CD4-positive, alpha-beta T cell (primary cell): ENCODE measurements around the gene ATP6V1D. TPM values are rescaled to one million over a fixed set of nuclear protein-coding genes. Genes with fewer than 3 reads are reported as not detected.

ENCODE experiments used
- ATAC-seq: fragments of 200-7000 bp; cut with Tn5 transposase; one replicate; pipeline ENCODE4 v1.10.0; 2022; ENCODE audit warnings: mild to moderate bottlenecking; ENCODE audit not compliant: poor library complexity
- CTCF ChIA-PET: fragments of 350-600 bp; sonication (Branson Sonifier 250); formaldehyde crosslinking; loops from one replicate; lab custom pipeline; 2021; ENCODE audit warnings: antibody characterized with exemption, inconsistent platforms; lab: Charles Lee
- POLR2A ChIA-PET: fragments of 350-600 bp; sonication (Branson Sonifier 250); formaldehyde crosslinking; loops from one replicate; lab custom pipeline; 2021; ENCODE audit warnings: antibody characterized with exemption, inconsistent platforms; lab: Charles Lee
- DNase-seq, 14 experiments: peaks; one replicate each; pipeline ENCODE4 v3.0.0-alpha.2; 2013 to 2020; ENCODE audit warnings: mixed read lengths in 2 of 14
- H3K27ac ChIP-seq, 2 donors: one replicate each; pipeline versions ENCODE4 v1.5.1 to v1.7.0; 2013; ENCODE audit warnings: low read length in 2 of 2, low read depth in 1 of 2, mild to moderate bottlenecking in 1 of 2
- H3K27me3 ChIP-seq, 2 experiments: 1 replicate in 1 of 2; 2 replicates in 1 of 2; pipeline versions ENCODE4 v1.6.1 to v1.7.0; 2013; ENCODE audit warnings: low read length in 2 of 2, control low read depth in 1 of 2, mild to moderate bottlenecking in 1 of 2, moderate library complexity in 1 of 2; ENCODE audit not compliant: insufficient read depth in 2 of 2, control insufficient read depth in 1 of 2
- H3K36me3 ChIP-seq: one replicate; pipeline ENCODE4 v1.6.1; 2013; ENCODE audit warnings: low read length, control low read depth; ENCODE audit not compliant: insufficient read depth
- H3K4me1 ChIP-seq: one replicate; pipeline ENCODE4 v1.6.1; 2013; ENCODE audit warnings: low read length, control low read depth; ENCODE audit not compliant: insufficient read depth
- H3K4me3 ChIP-seq: one replicate; pipeline ENCODE4 v1.5.1; 2013; ENCODE audit warnings: mild to moderate bottlenecking, low read length, moderate library complexity
- H3K9me3 ChIP-seq, 2 experiments: 1 replicate in 1 of 2; 2 replicates in 1 of 2; pipeline versions ENCODE4 v1.6.1 to v1.7.0; 2013; ENCODE audit warnings: low read length in 2 of 2, mild to moderate bottlenecking in 2 of 2, control low read depth in 1 of 2, moderate library complexity in 1 of 2; ENCODE audit not compliant: control insufficient read depth in 1 of 2, insufficient read depth in 1 of 2
- H3K27ac Mint-ChIP-seq: one replicate; pipeline ENCODE4 v1.8.0; 2020; ENCODE audit warnings: mixed read lengths
- H3K27me3 Mint-ChIP-seq: one replicate; pipeline ENCODE4 v1.8.0; 2021; ENCODE audit warnings: mixed read lengths
- H3K36me3 Mint-ChIP-seq: one replicate; pipeline ENCODE4 v1.8.0; 2021; ENCODE audit warnings: low read depth, mixed read lengths
- H3K4me1 Mint-ChIP-seq: one replicate; pipeline ENCODE4 v1.8.0; 2021; ENCODE audit warnings: low read depth, mixed read lengths
- H3K4me3 Mint-ChIP-seq: one replicate; pipeline ENCODE4 v1.8.0; 2020; ENCODE audit warnings: mild to moderate bottlenecking, mixed read lengths
- H3K9me3 Mint-ChIP-seq: one replicate; pipeline ENCODE4 v1.8.0; 2020; ENCODE audit warnings: mixed read lengths
- CTCF ChIP-seq: fragments of 200-600 bp; IDR thresholded peaks from one replicate; pipeline ENCODE4 v1.8.0; 2022; ENCODE audit warnings: antibody characterized with exemption, mild to moderate bottlenecking
- intact Hi-C, 2 experiments: fragments of 100-400 bp; cut with DNase I in 1 of 2; cut with micrococcal nuclease in 1 of 2; formaldehyde crosslinking; loops; one replicate each; pipeline versions ENCODE4 v1.15.1 to v1.9.0; 2023 to 2025; cut with DNase I, micrococcal nuclease
- total RNA-seq, 174 experiments: library from RNA in 2 of 174; stranded (reverse) in 2 of 174; gene quantifications; one replicate each; pipeline ENCODE4 v1.2.3 and lab custom pipeline; 2021 to 2026

ATP6V1D gene
- total RNA-seq, 2 experiments from 2014 or later = 25.2 to 36.2 TPM

GRCh38 chr14:67400434-67400833 lies 40.8 kb upstream of the ATP6V1D start:
- ChIA-PET CTCF (no interaction called here), POLR2A (no interaction called here)
- Histone ChIP-seq H3K4me3 (no peak overlapping the region), H3K9me3 (no peaks in the 10 kb centered on the region), H3K4me1 (no peaks in the 10 kb centered on the region), H3K27ac (no peak overlapping the region), H3K27me3 (no peaks in the 10 kb centered on the region), H3K36me3 (no peaks in the 10 kb centered on the region)
- DNase-seq (no peak), ATAC-seq (no peak)
- intact Hi-C loops = no loop called here
- H3K27me3 Mint-ChIP-seq = no peaks in the 10 kb centered on the region
- H3K4me1 Mint-ChIP-seq = no peaks in the 10 kb centered on the region
- H3K4me3 Mint-ChIP-seq = no peak overlapping the region
- H3K36me3 Mint-ChIP-seq = no peaks in the 10 kb centered on the region
- no peak overlapping the region for H3K27ac Mint-ChIP-seq
- no peaks in the 10 kb centered on the region for H3K9me3 Mint-ChIP-seq
- no peak for TF ChIP-seq CTCF

- ChIA-PET POLR2A (no interaction called here), CTCF (no interaction called here)
- no peak overlapping the region for H3K27ac Mint-ChIP-seq
- H3K4me1 ChIP-seq = no peaks in the 10 kb centered on the region
- H3K9me3 ChIP-seq = no peaks in the 10 kb centered on the region
- no peak for TF ChIP-seq CTCF
- H3K36me3 Mint-ChIP-seq = no peaks in the 10 kb centered on the region
- intact Hi-C loops = no loop called here
- no peaks in the 10 kb centered on the region for H3K9me3 Mint-ChIP-seq
- H3K4me1 Mint-ChIP-seq = no peaks in the 10 kb centered on the region
- no peaks in the 10 kb centered on the region for H3K27me3 ChIP-seq
- H3K36me3 ChIP-seq = no peaks in the 10 kb centered on the region
- no peak overlapping the region for H3K4me3 Mint-ChIP-seq
- DNase-seq (no peak), ATAC-seq (no peak)
- H3K4me3 ChIP-seq = no peak overlapping the region
- no peaks in the 10 kb centered on the region for H3K27me3 Mint-ChIP-seq
- no peak overlapping the region for H3K27ac ChIP-seq
These were observed 37.9 kb upstream of the ATP6V1D start for GRCh38 chr14:67397536-67397935.

GRCh38 chr14:67396381-67396970 lies 36.9 kb upstream of the ATP6V1D start:
- no peak overlapping the region for H3K27ac Mint-ChIP-seq
- H3K4me3 Mint-ChIP-seq = no peak overlapping the region
- Histone ChIP-seq H3K4me1 (peaks cover 4% of the 10 kb centered on the region), H3K36me3 (no peaks in the 10 kb centered on the region), H3K9me3 (no peaks in the 10 kb centered on the region), H3K4me3 (no peak overlapping the region), H3K27ac (no peak overlapping the region), H3K27me3 (no peaks in the 10 kb centered on the region)
- ChIA-PET POLR2A (no interaction called here), CTCF (no interaction called here)
- no peaks in the 10 kb centered on the region for H3K9me3 Mint-ChIP-seq
- H3K27me3 Mint-ChIP-seq = no peaks in the 10 kb centered on the region
- DNase-seq = no peak
- H3K4me1 Mint-ChIP-seq = peaks cover 6% of the 10 kb centered on the region
- no peak for TF ChIP-seq CTCF
- no peak for ATAC-seq
- intact Hi-C loops = no loop called here
- H3K36me3 Mint-ChIP-seq = no peaks in the 10 kb centered on the region
